A549 (cell line): ENCODE measurements around the gene NADK2. TPM values are rescaled to one million over a fixed set of nuclear protein-coding genes. Genes with fewer than 3 reads are reported as not detected.

Experiments
- ATAC-seq, 2 experiments: fragments of 200-7000 bp in 1 of 2; fragments of >200 bp in 1 of 2; cut with Nextera tagmentation in 1 of 2; cut with Tn5 transposase in 1 of 2; 3 replicates each; pipeline versions ENCODE4 v1.8.0 to v1.9.1; 2018 to 2020; ENCODE audit warnings: mild to moderate bottlenecking in 1 of 2, moderate library complexity in 1 of 2
- CTCF ChIA-PET: fragments of 300-600 bp; sonication (Branson Sonifier 250); formaldehyde crosslinking; extraction: SDS; loops from one replicate; lab custom pipeline; 2021; ENCODE audit warnings: antibody characterized with exemption, inconsistent platforms; lab: Yijun Ruan, JAX
- POLR2A ChIA-PET: fragments of 350-600 bp; formaldehyde crosslinking; extraction: SDS; loops from one replicate; lab custom pipeline; 2021; ENCODE audit warnings: antibody characterized with exemption, inconsistent platforms; lab: Yijun Ruan, JAX
- DNase-seq, 2 experiments: peaks; one replicate each; pipeline versions ENCODE4 v3.0.0 to v3.0.0-alpha.2; 2011 to 2016; ENCODE audit warnings: low read depth in 1 of 2, low spot score in 1 of 2
- FAIRE-seq: peaks from 2 replicates; lab custom pipeline; 2011; peaks lifted over from hg19 to GRCh38; lab: Jason Lieb, UNC
- H3K27ac ChIP-seq, 2 experiments: fragments of >200 bp; sonication (Bioruptor Twin); formaldehyde crosslinking; 3 replicates each; pipeline ENCODE4 v1.5.1; 2016 to 2017
- H3K4me1 ChIP-seq: fragments of >200 bp; sonication (Bioruptor Twin); formaldehyde crosslinking; 3 replicates; pipeline ENCODE4 v1.6.1; 2016
- H3K4me2 ChIP-seq: fragments of >200 bp; sonication (Bioruptor Twin); formaldehyde crosslinking; 3 replicates; pipeline ENCODE4 v1.6.1; 2016
- H3K4me3 ChIP-seq: fragments of >200 bp; sonication (Bioruptor Twin); formaldehyde crosslinking; 3 replicates; pipeline ENCODE4 v1.5.1; 2016
- H3K9me3 ChIP-seq: fragments of >200 bp; sonication (Bioruptor Twin); formaldehyde crosslinking; 3 replicates; pipeline ENCODE4 v1.6.1; 2016
- ATOH8 ChIP-seq: fragments of 250-450 bp; sonication (Bioruptor Pico); IDR thresholded peaks from 2 replicates; pipeline ENCODE4 v1.5.0; 2020; ENCODE audit warnings: low read depth, mild to moderate bottlenecking, moderate library complexity
- BHLHE40 ChIP-seq: IDR thresholded peaks from 2 replicates; pipeline ENCODE4 v1.6.1; 2012; ENCODE audit warnings: low read depth, low read length, inconsistent platforms
- CEBPB ChIP-seq, 2 experiments: fragments of >200 bp in 1 of 2; sonication (Bioruptor Twin) in 1 of 2; formaldehyde crosslinking in 1 of 2; IDR thresholded peaks; 2 replicates each; pipeline ENCODE4 v1.6.1; 2012 to 2016
- CHD2 ChIP-seq: fragments of 150-350 bp; IDR thresholded peaks from 2 replicates; pipeline ENCODE4 v1.6.1; 2014; ENCODE audit warnings: low read length; ENCODE audit not compliant: partially characterized antibody
- ELK1 ChIP-seq: fragments of 150-350 bp; IDR thresholded peaks from 2 replicates; pipeline ENCODE4 v1.6.1; 2014; ENCODE audit warnings: low read depth, mild to moderate bottlenecking, low read length
- EP300 ChIP-seq, 2 experiments: fragments of >200 bp; sonication (Bioruptor Twin); formaldehyde crosslinking; IDR thresholded peaks; 2 replicates in 1 of 2; 3 replicates in 1 of 2; pipeline ENCODE4 v1.6.1; 2016 to 2017
- ESRRA ChIP-seq: fragments of 150-350 bp; IDR thresholded peaks from 2 replicates; pipeline ENCODE4 v1.6.1; 2014; ENCODE audit warnings: mild to moderate bottlenecking, low read length, borderline replicate concordance
- FOSL2 ChIP-seq, 2 experiments: fragments of 450-650 bp in 1 of 2; fragments of >200 bp in 1 of 2; sonication (Bioruptor Twin) in 1 of 2; formaldehyde crosslinking; IDR thresholded peaks; 2 replicates each; pipeline versions ENCODE4 v1.5.0 to v1.6.1; 2016 to 2020; ENCODE audit warnings: mild to moderate bottlenecking in 1 of 2, moderate library complexity in 1 of 2
- GATA3 ChIP-seq: IDR thresholded peaks from 2 replicates; pipeline ENCODE4 v1.6.1; 2012; ENCODE audit warnings: borderline replicate concordance
- HDAC2 ChIP-seq: fragments of 200-600 bp; sonication (generic); IDR thresholded peaks from 2 replicates; pipeline ENCODE4 v1.6.1; 2016
- HEYL ChIP-seq: fragments of 250-450 bp; sonication (Bioruptor Pico); IDR thresholded peaks from 2 replicates; pipeline ENCODE4 v1.8.0; 2021; ENCODE audit warnings: mild to moderate bottlenecking, moderate library complexity
- JUN ChIP-seq, 2 experiments: fragments of >200 bp; sonication (Bioruptor Twin); formaldehyde crosslinking; IDR thresholded peaks; 2 replicates in 1 of 2; 3 replicates in 1 of 2; pipeline ENCODE4 v1.6.1; 2016 to 2017
- JUNB ChIP-seq: fragments of >200 bp; sonication (Bioruptor Twin); formaldehyde crosslinking; IDR thresholded peaks from 2 replicates; pipeline ENCODE4 v1.6.1; 2016
- KDM1A ChIP-seq: fragments of 200-600 bp; sonication (generic); IDR thresholded peaks from 2 replicates; pipeline ENCODE4 v1.6.1; 2016; ENCODE audit warnings: low read depth, mild to moderate bottlenecking
- MAFK ChIP-seq: fragments of 450-650 bp; IDR thresholded peaks from 2 replicates; pipeline ENCODE4 v1.6.1; 2014; ENCODE audit not compliant: partially characterized antibody
- NFE2L2 ChIP-seq: fragments of 150-350 bp; conservative IDR thresholded peaks from 2 replicates; pipeline ENCODE4 v1.6.1; 2014; ENCODE audit warnings: low read length
- NPAS2 ChIP-seq: fragments of 250-450 bp; sonication (Bioruptor Pico); IDR thresholded peaks from 2 replicates; pipeline ENCODE4 v1.8.0; 2022; ENCODE audit warnings: mild to moderate bottlenecking, moderate library complexity, borderline replicate concordance
- NR3C1 ChIP-seq: fragments of >200 bp; sonication (Bioruptor Twin); formaldehyde crosslinking; IDR thresholded peaks from 3 replicates; pipeline ENCODE4 v1.6.1; 2017
- PBX3 ChIP-seq: IDR thresholded peaks from 2 replicates; pipeline ENCODE4 v1.6.1; 2012
- PHF8 ChIP-seq: fragments of 200-600 bp; sonication (generic); IDR thresholded peaks from 2 replicates; pipeline ENCODE4 v1.6.1; 2016; ENCODE audit warnings: low read depth, mild to moderate bottlenecking, antibody characterized with exemption, moderate library complexity, borderline replicate concordance
- RFX5 ChIP-seq: fragments of 450-650 bp; IDR thresholded peaks from 2 replicates; pipeline ENCODE4 v1.7.1; 2014; ENCODE audit warnings: antibody characterized with exemption, mild to moderate bottlenecking, moderate library complexity
- SREBF2 ChIP-seq: fragments of 450-650 bp; IDR thresholded peaks from 2 replicates; pipeline ENCODE4 v1.6.1; 2014; ENCODE audit warnings: mild to moderate bottlenecking, moderate library complexity
- WGBS: methylation state at CpG from one replicate; pipeline ENCODE4 v1.1.6; 2017; ENCODE audit errors: missing lambda C conversion rate; 5-methylcytosine and 5-hydroxymethylcytosine counted together
- polyA plus RNA-seq, 4 experiments: library from polyadenylated mRNA; depleted of rRNA in 3 of 4; stranded (reverse); fragments of >200 nt; fragmentation: RNase III in 1 of 4; extraction: RNeasy Plus Mini Kit Qiagen cat#74134 plus additional on column Dnase treatment in 1 of 4; gene quantifications; 2 replicates in 3 of 4; 3 replicates in 1 of 4; pipeline ENCODE4 v1.2.3, GENCODE V29; 2011 to 2017
- TF ChIP-seq, protein P1 (sequence below): fragments of >200 bp; sonication (Bioruptor Twin); formaldehyde crosslinking; IDR thresholded peaks from 2 replicates; pipeline ENCODE4 v1.6.1; 2016
- TF ChIP-seq, protein P2 (sequence below): fragments of 250-450 bp; sonication (Bioruptor Pico); IDR thresholded peaks from 2 replicates; pipeline ENCODE4 v1.5.0; 2021; ENCODE audit warnings: mild to moderate bottlenecking, moderate library complexity, borderline replicate concordance

Gene NADK2
- polyA plus RNA-seq, 2 of the 4 experiments (the other 2 are of a cell fraction), result 12.6 to 21.9 TPM

- TF ChIP-seq, protein P1, sequence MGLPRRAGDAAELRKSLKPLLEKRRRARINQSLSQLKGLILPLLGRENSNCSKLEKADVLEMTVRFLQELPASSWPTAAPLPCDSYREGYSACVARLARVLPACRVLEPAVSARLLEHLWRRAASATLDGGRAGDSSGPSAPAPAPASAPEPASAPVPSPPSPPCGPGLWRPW, result no peak
- TF ChIP-seq SREBF2 (no peak), JUN (IDR thresholded peaks at IDR 0.05) (no peak), HDAC2 (no peak), CEBPB (IDR thresholded peaks at IDR 0.05) (no peak), NPAS2 (CRISPR knock-in tag) (no peak), JUNB (no peak), BHLHE40 (no peak), RFX5 (no peak), ELK1 (no peak)
- TF ChIP-seq, protein P2, sequence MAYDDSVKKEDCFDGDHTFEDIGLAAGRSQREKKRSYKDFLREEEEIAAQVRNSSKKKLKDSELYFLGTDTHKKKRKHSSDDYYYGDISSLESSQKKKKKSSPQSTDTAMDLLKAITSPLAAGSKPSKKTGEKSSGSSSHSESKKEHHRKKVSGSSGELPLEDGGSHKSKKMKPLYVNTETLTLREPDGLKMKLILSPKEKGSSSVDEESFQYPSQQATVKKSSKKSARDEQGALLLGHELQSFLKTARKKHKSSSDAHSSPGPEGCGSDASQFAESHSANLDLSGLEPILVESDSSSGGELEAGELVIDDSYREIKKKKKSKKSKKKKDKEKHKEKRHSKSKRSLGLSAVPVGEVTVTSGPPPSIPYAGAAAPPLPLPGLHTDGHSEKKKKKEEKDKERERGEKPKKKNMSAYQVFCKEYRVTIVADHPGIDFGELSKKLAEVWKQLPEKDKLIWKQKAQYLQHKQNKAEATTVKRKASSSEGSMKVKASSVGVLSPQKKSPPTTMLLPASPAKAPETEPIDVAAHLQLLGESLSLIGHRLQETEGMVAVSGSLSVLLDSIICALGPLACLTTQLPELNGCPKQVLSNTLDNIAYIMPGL, result no peak
- TF ChIP-seq, all 56 proteins: peak for 0
These were observed 77.3 kb downstream of the NADK2 start (continued) for GRCh38 chr5:36164461-36164860.

DNA sequence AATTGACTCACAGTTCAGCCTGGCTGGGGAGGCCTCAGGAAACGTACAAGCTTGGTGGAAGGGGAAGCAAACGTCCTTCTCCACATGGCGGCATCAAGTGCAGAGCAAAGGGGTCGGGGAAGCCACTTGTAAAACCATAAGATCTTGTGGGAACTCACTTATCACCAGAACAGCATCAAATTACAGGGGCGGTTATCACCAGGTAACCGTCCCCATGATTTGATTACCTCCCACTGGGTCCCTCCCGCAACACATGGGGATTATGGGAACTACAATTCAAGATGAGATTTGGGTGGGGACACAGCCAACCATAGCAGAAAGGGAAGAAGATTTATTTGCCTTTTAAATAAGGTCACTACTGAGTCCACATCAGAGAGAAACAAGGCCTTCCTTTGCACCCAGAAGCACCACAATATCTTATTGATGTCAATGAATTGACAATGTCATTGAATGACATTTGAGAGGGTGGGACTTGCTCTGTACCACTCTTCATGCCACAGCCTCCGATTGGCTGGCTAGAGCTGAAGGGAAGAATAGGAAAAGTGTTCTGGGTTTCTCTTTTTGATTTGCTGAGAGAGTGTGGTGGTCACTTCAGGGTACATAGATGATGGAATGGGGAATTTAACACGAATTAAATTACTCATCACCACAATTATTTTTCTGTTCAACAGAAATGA is 78.8 kb downstream of the NADK2 start:
- Histone ChIP-seq H3K4me1 (no peaks in the 10 kb centered on the region), H3K9me3 (no peaks in the 10 kb centered on the region), H3K4me2 (no peak overlapping the region), H3K4me3 (no peak overlapping the region), H3K27ac (no peak overlapping the region)
- 90% methylated on average over 9 of the region's 9 CpGs for WGBS
- DNase-seq, result no peak
- ATAC-seq, result no peak
- ChIA-PET CTCF (no interaction called here), POLR2A (no interaction called here)
- FAIRE-seq, result no peak
- TF ChIP-seq PBX3 (no peak), HDAC2 (no peak), MAFK (no peak), CHD2 (no peak), ESRRA (no peak), JUN (IDR thresholded peaks at IDR 0.05) (no peak), BHLHE40 (no peak), FOSL2 (IDR thresholded peaks at IDR 0.05) (no peak), FOSL2 (CRISPR knock-in tag; IDR thresholded peaks at IDR 0.05) (no peak), ATOH8 (CRISPR knock-in tag) (no peak), NFE2L2 (no peak), EP300 (IDR thresholded peaks at IDR 0.05) (no peak), GATA3 (no peak), KDM1A (no peak), PHF8 (no peak), HEYL (CRISPR knock-in tag) (no peak), NR3C1 (no peak), SREBF2 (no peak)
